ENCODE results near the gene TMEM119.

Gene TMEM119

GRCh38 chr12:108607981-108608600, 10.2 kb upstream of the TMEM119 start:
- no peaks in the 10 kb centered on the region for H3K4me1 ChIP-seq (ENCODE audit: control insufficient read depth, insufficient read depth, low read length, poor library complexity, severe bottlenecking)
- H3K27ac ChIP-seq (ENCODE audit: insufficient read depth, low read length, poor library complexity, severe bottlenecking), result no peak overlapping the region
- no peak for DNase-seq
- no peaks in the 10 kb centered on the region for H3K36me3 ChIP-seq (ENCODE audit: control insufficient read depth, insufficient read depth, low read length)
- H3K27me3 ChIP-seq (replicated peaks; ENCODE audit: control insufficient read depth, insufficient read depth, low read length, poor library complexity, severe bottlenecking), result no peaks in the 10 kb centered on the region
- H3K4me3 ChIP-seq (ENCODE audit: insufficient read depth, low read depth, low read length, poor library complexity, severe bottlenecking), result no peak overlapping the region
- H3K9me3 ChIP-seq (ENCODE audit: control insufficient read depth, low read length), result no peaks in the 10 kb centered on the region

GRCh38 chr12:108606492-108606891, 8.6 kb upstream of the TMEM119 start:
- Histone ChIP-seq H3K27ac (ENCODE audit: insufficient read depth, low read length, poor library complexity, severe bottlenecking) (no peak overlapping the region), H3K27me3 (replicated peaks; ENCODE audit: control insufficient read depth, insufficient read depth, low read length, poor library complexity, severe bottlenecking) (no peaks in the 10 kb centered on the region), H3K9me3 (ENCODE audit: control insufficient read depth, low read length) (no peaks in the 10 kb centered on the region), H3K4me3 (ENCODE audit: insufficient read depth, low read depth, low read length, poor library complexity, severe bottlenecking) (no peak overlapping the region), H3K4me1 (ENCODE audit: control insufficient read depth, insufficient read depth, low read length, poor library complexity, severe bottlenecking) (no peaks in the 10 kb centered on the region), H3K36me3 (ENCODE audit: control insufficient read depth, insufficient read depth, low read length) (no peaks in the 10 kb centered on the region)
- no peak for DNase-seq

GRCh38 chr12:108605690-108606406, 8.0 kb upstream of the TMEM119 start:
- Histone ChIP-seq H3K27me3 (replicated peaks; ENCODE audit: control insufficient read depth, insufficient read depth, low read length, poor library complexity, severe bottlenecking) (no peaks in the 10 kb centered on the region), H3K4me1 (ENCODE audit: control insufficient read depth, insufficient read depth, low read length, poor library complexity, severe bottlenecking) (no peaks in the 10 kb centered on the region), H3K27ac (ENCODE audit: insufficient read depth, low read length, poor library complexity, severe bottlenecking) (no peak overlapping the region), H3K9me3 (ENCODE audit: control insufficient read depth, low read length) (no peaks in the 10 kb centered on the region), H3K36me3 (ENCODE audit: control insufficient read depth, insufficient read depth, low read length) (no peaks in the 10 kb centered on the region), H3K4me3 (ENCODE audit: insufficient read depth, low read depth, low read length, poor library complexity, severe bottlenecking) (no peak overlapping the region)
- no peak for DNase-seq

GRCh38 chr12:108605000-108605689, 7.3 kb upstream of the TMEM119 start:
- Histone ChIP-seq H3K4me1 (ENCODE audit: control insufficient read depth, insufficient read depth, low read length, poor library complexity, severe bottlenecking) (no peaks in the 10 kb centered on the region), H3K27me3 (replicated peaks; ENCODE audit: control insufficient read depth, insufficient read depth, low read length, poor library complexity, severe bottlenecking) (no peaks in the 10 kb centered on the region), H3K27ac (ENCODE audit: insufficient read depth, low read length, poor library complexity, severe bottlenecking) (no peak overlapping the region), H3K4me3 (ENCODE audit: insufficient read depth, low read depth, low read length, poor library complexity, severe bottlenecking) (no peak overlapping the region), H3K9me3 (ENCODE audit: control insufficient read depth, low read length) (no peaks in the 10 kb centered on the region), H3K36me3 (ENCODE audit: control insufficient read depth, insufficient read depth, low read length) (no peaks in the 10 kb centered on the region)
- DNase-seq, result no peak

GRCh38 chr12:108604208-108604941, 6.5 kb upstream of the TMEM119 start:
- H3K4me1 ChIP-seq (ENCODE audit: control insufficient read depth, insufficient read depth, low read length, poor library complexity, severe bottlenecking), result no peaks in the 10 kb centered on the region
- DNase-seq, result no peak
- H3K9me3 ChIP-seq (ENCODE audit: control insufficient read depth, low read length), result no peaks in the 10 kb centered on the region
- no peak overlapping the region for H3K27ac ChIP-seq (ENCODE audit: insufficient read depth, low read length, poor library complexity, severe bottlenecking)
- no peak overlapping the region for H3K4me3 ChIP-seq (ENCODE audit: insufficient read depth, low read depth, low read length, poor library complexity, severe bottlenecking)
- H3K36me3 ChIP-seq (ENCODE audit: control insufficient read depth, insufficient read depth, low read length), result no peaks in the 10 kb centered on the region
- H3K27me3 ChIP-seq (replicated peaks; ENCODE audit: control insufficient read depth, insufficient read depth, low read length, poor library complexity, severe bottlenecking), result no peaks in the 10 kb centered on the region

- Histone ChIP-seq H3K27ac (ENCODE audit: insufficient read depth, low read length, poor library complexity, severe bottlenecking) (no peak overlapping the region), H3K27me3 (replicated peaks; ENCODE audit: control insufficient read depth, insufficient read depth, low read length, poor library complexity, severe bottlenecking) (no peaks in the 10 kb centered on the region), H3K4me1 (ENCODE audit: control insufficient read depth, insufficient read depth, low read length, poor library complexity, severe bottlenecking) (no peaks in the 10 kb centered on the region), H3K4me3 (ENCODE audit: insufficient read depth, low read depth, low read length, poor library complexity, severe bottlenecking) (no peak overlapping the region), H3K9me3 (ENCODE audit: control insufficient read depth, low read length) (no peaks in the 10 kb centered on the region), H3K36me3 (ENCODE audit: control insufficient read depth, insufficient read depth, low read length) (no peaks in the 10 kb centered on the region)
- no peak for DNase-seq
These were observed 5.9 kb upstream of the TMEM119 start for GRCh38 chr12:108603743-108604142.

GRCh38 chr12:108602976-108603704, 5.3 kb upstream of the TMEM119 start:
- Histone ChIP-seq H3K27me3 (replicated peaks; ENCODE audit: control insufficient read depth, insufficient read depth, low read length, poor library complexity, severe bottlenecking) (no peaks in the 10 kb centered on the region), H3K4me1 (ENCODE audit: control insufficient read depth, insufficient read depth, low read length, poor library complexity, severe bottlenecking) (no peaks in the 10 kb centered on the region), H3K36me3 (ENCODE audit: control insufficient read depth, insufficient read depth, low read length) (no peaks in the 10 kb centered on the region), H3K4me3 (ENCODE audit: insufficient read depth, low read depth, low read length, poor library complexity, severe bottlenecking) (no peak overlapping the region), H3K27ac (ENCODE audit: insufficient read depth, low read length, poor library complexity, severe bottlenecking) (no peak overlapping the region), H3K9me3 (ENCODE audit: control insufficient read depth, low read length) (no peaks in the 10 kb centered on the region)
- no peak for DNase-seq

GRCh38 chr12:108602209-108602705, 4.4 kb upstream of the TMEM119 start:
- Histone ChIP-seq H3K9me3 (ENCODE audit: control insufficient read depth, low read length) (no peaks in the 10 kb centered on the region), H3K27me3 (replicated peaks; ENCODE audit: control insufficient read depth, insufficient read depth, low read length, poor library complexity, severe bottlenecking) (no peaks in the 10 kb centered on the region), H3K27ac (ENCODE audit: insufficient read depth, low read length, poor library complexity, severe bottlenecking) (no peak overlapping the region), H3K4me1 (ENCODE audit: control insufficient read depth, insufficient read depth, low read length, poor library complexity, severe bottlenecking) (no peaks in the 10 kb centered on the region), H3K36me3 (ENCODE audit: control insufficient read depth, insufficient read depth, low read length) (no peaks in the 10 kb centered on the region), H3K4me3 (ENCODE audit: insufficient read depth, low read depth, low read length, poor library complexity, severe bottlenecking) (no peak overlapping the region)
- DNase-seq, result no peak

- Histone ChIP-seq H3K36me3 (ENCODE audit: control insufficient read depth, insufficient read depth, low read length) (no peaks in the 10 kb centered on the region), H3K9me3 (ENCODE audit: control insufficient read depth, low read length) (no peaks in the 10 kb centered on the region), H3K27me3 (replicated peaks; ENCODE audit: control insufficient read depth, insufficient read depth, low read length, poor library complexity, severe bottlenecking) (no peaks in the 10 kb centered on the region), H3K4me3 (ENCODE audit: insufficient read depth, low read depth, low read length, poor library complexity, severe bottlenecking) (no peak overlapping the region), H3K27ac (ENCODE audit: insufficient read depth, low read length, poor library complexity, severe bottlenecking) (no peak overlapping the region), H3K4me1 (ENCODE audit: control insufficient read depth, insufficient read depth, low read length, poor library complexity, severe bottlenecking) (no peaks in the 10 kb centered on the region)
- DNase-seq, result no peak
These were observed 2.8 kb upstream of the TMEM119 start for GRCh38 chr12:108600702-108601007.

Measured in effector memory CD4-positive, alpha-beta T cell (primary cell).